B cell (primary cell): ENCODE measurements around the gene FAR1. TPM values are rescaled to one million over a fixed set of nuclear protein-coding genes. Genes with fewer than 3 reads are reported as not detected.

Source experiments
- ATAC-seq: fragments of 200-7000 bp; cut with Tn5 transposase; one replicate; pipeline ENCODE4 v1.10.0; 2021; ENCODE audit warnings: low read depth, mild to moderate bottlenecking, moderate number of reproducible peaks, moderate library complexity
- CTCF ChIA-PET: fragments of 350-600 bp; sonication (Branson Sonifier 250); formaldehyde crosslinking; loops from one replicate; lab custom pipeline; 2021; ENCODE audit warnings: antibody characterized with exemption, inconsistent platforms; lab: Charles Lee
- POLR2A ChIA-PET: fragments of 350-600 bp; sonication (Branson Sonifier 250); formaldehyde crosslinking; loops from one replicate; lab custom pipeline; 2021; ENCODE audit warnings: antibody characterized with exemption; lab: Charles Lee
- DNase-seq: peaks from one replicate; pipeline ENCODE4 v3.0.0; 2013
- H2AFZ ChIP-seq: 2 replicates; pipeline ENCODE4 v1.6.1; 2012; ENCODE audit warnings: mild to moderate bottlenecking, low read depth, low read length; ENCODE audit not compliant: insufficient read depth, poor library complexity, severe bottlenecking
- H3K27ac ChIP-seq, 2 donors: 1 replicate in 1 of 2; 2 replicates in 1 of 2; pipeline ENCODE4 v1.5.1; 2012 to 2013; ENCODE audit warnings: low read length in 2 of 2, mild to moderate bottlenecking in 2 of 2, moderate library complexity in 1 of 2
- H3K27me3 ChIP-seq, 4 experiments: fragments of 200-600 bp in 1 of 4; sonication (generic) in 1 of 4; replicated peaks in 1 of 4; 1 replicate in 2 of 4; 2 replicates in 2 of 4; pipeline versions ENCODE4 v1.6.1 to v1.7.0; 2013 to 2016; ENCODE audit warnings: low read length in 3 of 4, mild to moderate bottlenecking in 2 of 4, mixed read lengths in 1 of 4, moderate library complexity in 1 of 4; ENCODE audit not compliant: insufficient read depth in 4 of 4, control insufficient read depth in 3 of 4; ENCODE audit errors: control extremely low read depth in 1 of 4
- H3K36me3 ChIP-seq, 2 experiments: replicated peaks in 1 of 2; 1 replicate in 1 of 2; 2 replicates in 1 of 2; pipeline versions ENCODE4 v1.6.1 to v1.7.1; 2013; ENCODE audit warnings: low read length in 1 of 2; ENCODE audit not compliant: insufficient read depth in 2 of 2, control insufficient read depth in 1 of 2; ENCODE audit errors: control extremely low read depth in 1 of 2, extremely low read depth in 1 of 2
- H3K4me1 ChIP-seq, 2 donors: fragments of 200-600 bp in 1 of 2; sonication (generic) in 1 of 2; 1 replicate in 1 of 2; 2 replicates in 1 of 2; pipeline versions ENCODE4 v1.5.1 to v1.6.1; 2013 to 2017; ENCODE audit warnings: low read length in 2 of 2; ENCODE audit not compliant: control insufficient read depth in 2 of 2, insufficient read depth in 2 of 2
- H3K4me2 ChIP-seq: replicated peaks from 2 replicates; pipeline ENCODE3; 2012; ENCODE audit warnings: mild to moderate bottlenecking, low read depth, low read length; ENCODE audit not compliant: poor library complexity, severe bottlenecking
- H3K4me3 ChIP-seq, 5 experiments: fragments of 200-600 bp in 1 of 5; sonication (generic) in 1 of 5; 1 replicate in 3 of 5; 2 replicates in 2 of 5; pipeline versions ENCODE4 v1.5.1 to v1.7.0; 2011 to 2016; ENCODE audit warnings: low read length in 4 of 5, mild to moderate bottlenecking in 4 of 5, low read depth in 2 of 5, control low read depth in 1 of 5, moderate library complexity in 1 of 5; ENCODE audit not compliant: insufficient read depth in 1 of 5; ENCODE audit errors: control extremely low read depth in 1 of 5, extremely low read depth in 1 of 5
- H3K79me2 ChIP-seq: fragments of 200-600 bp; sonication (generic); one replicate; pipeline ENCODE4 v1.6.0; 2016; ENCODE audit warnings: low read length; ENCODE audit not compliant: control insufficient read depth, insufficient read depth
- H3K9ac ChIP-seq: fragments of 200-600 bp; sonication (generic); 2 replicates; pipeline ENCODE4 v1.6.1; 2017; ENCODE audit warnings: mild to moderate bottlenecking, low read length, moderate library complexity
- H3K9me3 ChIP-seq, 3 donors: one replicate each; pipeline versions ENCODE4 v1.6.1 to v1.7.1; 2013; ENCODE audit warnings: low read length in 2 of 3; ENCODE audit not compliant: control insufficient read depth in 2 of 3, insufficient read depth in 1 of 3; ENCODE audit errors: control extremely low read depth in 1 of 3
- H4K20me1 ChIP-seq: 2 replicates; pipeline ENCODE4 v1.6.0; 2012; ENCODE audit warnings: mild to moderate bottlenecking, low read length; ENCODE audit not compliant: insufficient read depth, control insufficient read depth, poor library complexity, severe bottlenecking
- H3K27ac Mint-ChIP-seq: one replicate; pipeline ENCODE4 v1.8.0; 2021; ENCODE audit warnings: mixed read lengths
- H3K27me3 Mint-ChIP-seq: one replicate; pipeline ENCODE4 v1.8.0; 2021; ENCODE audit warnings: mixed read lengths
- H3K4me1 Mint-ChIP-seq: one replicate; pipeline ENCODE4 v1.8.0; 2021; ENCODE audit warnings: mixed read lengths
- H3K4me3 Mint-ChIP-seq: one replicate; pipeline ENCODE4 v1.8.0; 2021; ENCODE audit warnings: mixed read lengths
- H3K9me3 Mint-ChIP-seq: one replicate; pipeline ENCODE4 v1.8.0; 2022; ENCODE audit warnings: mixed read lengths; ENCODE audit not compliant: insufficient read depth
- EZH2 ChIP-seq: IDR thresholded peaks from 2 replicates; pipeline ENCODE4 v1.6.1; 2012; ENCODE audit warnings: borderline replicate concordance, low read depth, mild to moderate bottlenecking, moderate library complexity, low read length; ENCODE audit not compliant: insufficient read depth, poor library complexity, severe bottlenecking
- WGBS: methylation state at CpG from one replicate; pipeline ENCODE4 v1.1.5; 2013; ENCODE audit warnings: missing lambda C conversion rate; ENCODE audit not compliant: insufficient coverage; 5-methylcytosine and 5-hydroxymethylcytosine counted together
- intact Hi-C: fragments of 100-400 bp; cut with micrococcal nuclease; formaldehyde crosslinking; loops from one replicate; pipeline ENCODE4 v1.10.0; 2022
- polyA plus RNA-seq: library from polyadenylated mRNA; depleted of rRNA; stranded (reverse); fragments of >200 nt; gene quantifications from 2 replicates; pipeline ENCODE4 v1.2.3, GENCODE V29; 2012
- total RNA-seq, 2 donors: library from RNA; stranded (reverse); fragments of 120-200 nt in 1 of 2; gene quantifications; 1 replicate in 1 of 2; 2 replicates in 1 of 2; pipeline versions ENCODE4 v1.2.3 to v1.2.4, GENCODE V29; 2013 to 2022
- TF ChIP-seq, protein P1 (sequence below): fragments of 200-600 bp; IDR thresholded peaks from one replicate; pipeline ENCODE4 v1.8.0; 2022; ENCODE audit warnings: antibody characterized with exemption, mild to moderate bottlenecking

Gene FAR1
- total and polyA plus RNA-seq, 2 donors (not counting 1 experiment from before 2014, with no cell fraction given), result 8.1 to 44.8 TPM

DNA sequence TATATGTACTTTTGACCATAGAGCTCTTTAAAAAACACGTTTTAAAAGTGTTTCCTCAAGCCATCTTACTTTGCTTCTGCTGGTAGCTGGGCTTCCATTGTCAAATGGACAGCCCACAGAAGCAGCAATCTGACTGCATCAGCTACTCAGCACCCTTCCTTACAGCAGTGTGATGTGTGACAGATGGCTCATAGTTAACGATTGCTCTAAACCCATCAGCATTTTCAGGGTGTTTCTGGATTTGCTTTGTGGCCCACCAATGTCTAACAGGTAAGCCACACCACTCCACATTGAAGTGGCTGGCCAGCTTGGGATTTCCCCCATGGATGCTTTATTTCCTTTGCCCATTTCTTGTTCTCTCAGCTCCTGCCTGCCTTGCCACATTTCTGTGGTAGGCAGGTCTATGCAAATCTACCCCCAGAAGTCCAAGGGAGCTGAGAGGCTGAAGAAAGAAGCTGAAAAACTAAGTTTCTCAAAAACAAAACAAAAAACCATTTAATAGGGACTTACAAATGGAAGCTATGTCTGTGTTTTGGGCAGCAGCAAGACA is 7.3 kb upstream of the FAR1 start:
- intact Hi-C loops, result no loop called here
- Histone ChIP-seq H4K20me1 (no peaks in the 10 kb centered on the region), H3K27me3 (peaks cover 0 to 4% (median 1%) of the 10 kb centered on the region in 4 experiments), H3K4me2 (no peak overlapping the region), H3K4me1 (no peaks in the 10 kb centered on the region), H3K9ac (no peak overlapping the region), H3K79me2 (no peaks in the 10 kb centered on the region), H3K4me3 (no peak overlapping the region), H3K27ac (no peak overlapping the region), H2AFZ (no peak overlapping the region), H3K36me3 (no peaks in the 10 kb centered on the region), H3K9me3 (peaks cover 0 to 15% (median 13%) of the 10 kb centered on the region in 3 donors)
- Mint-ChIP-seq H3K27ac (no peak overlapping the region), H3K4me1 (no peaks in the 10 kb centered on the region), H3K27me3 (peaks cover 27% of the 10 kb centered on the region), H3K9me3 (peaks cover 10% of the 10 kb centered on the region), H3K4me3 (no peak overlapping the region)
- no peak for TF ChIP-seq EZH2
- TF ChIP-seq, protein P1, sequence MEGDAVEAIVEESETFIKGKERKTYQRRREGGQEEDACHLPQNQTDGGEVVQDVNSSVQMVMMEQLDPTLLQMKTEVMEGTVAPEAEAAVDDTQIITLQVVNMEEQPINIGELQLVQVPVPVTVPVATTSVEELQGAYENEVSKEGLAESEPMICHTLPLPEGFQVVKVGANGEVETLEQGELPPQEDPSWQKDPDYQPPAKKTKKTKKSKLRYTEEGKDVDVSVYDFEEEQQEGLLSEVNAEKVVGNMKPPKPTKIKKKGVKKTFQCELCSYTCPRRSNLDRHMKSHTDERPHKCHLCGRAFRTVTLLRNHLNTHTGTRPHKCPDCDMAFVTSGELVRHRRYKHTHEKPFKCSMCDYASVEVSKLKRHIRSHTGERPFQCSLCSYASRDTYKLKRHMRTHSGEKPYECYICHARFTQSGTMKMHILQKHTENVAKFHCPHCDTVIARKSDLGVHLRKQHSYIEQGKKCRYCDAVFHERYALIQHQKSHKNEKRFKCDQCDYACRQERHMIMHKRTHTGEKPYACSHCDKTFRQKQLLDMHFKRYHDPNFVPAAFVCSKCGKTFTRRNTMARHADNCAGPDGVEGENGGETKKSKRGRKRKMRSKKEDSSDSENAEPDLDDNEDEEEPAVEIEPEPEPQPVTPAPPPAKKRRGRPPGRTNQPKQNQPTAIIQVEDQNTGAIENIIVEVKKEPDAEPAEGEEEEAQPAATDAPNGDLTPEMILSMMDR, result no peak
- DNase-seq, result no peak
- POLR2A ChIA-PET, result no interaction called here
- CTCF ChIA-PET, result interaction anchor here (0.7 kb wide), 1 partner anchor 166 kb away, joined by 3 read pairs; no protein-coding TSS in a partner anchor
- whole genome bisulfite sequencing, result 43% methylated on average over 1 of the region's 2 CpGs
- ATAC-seq, result no peak

DNA sequence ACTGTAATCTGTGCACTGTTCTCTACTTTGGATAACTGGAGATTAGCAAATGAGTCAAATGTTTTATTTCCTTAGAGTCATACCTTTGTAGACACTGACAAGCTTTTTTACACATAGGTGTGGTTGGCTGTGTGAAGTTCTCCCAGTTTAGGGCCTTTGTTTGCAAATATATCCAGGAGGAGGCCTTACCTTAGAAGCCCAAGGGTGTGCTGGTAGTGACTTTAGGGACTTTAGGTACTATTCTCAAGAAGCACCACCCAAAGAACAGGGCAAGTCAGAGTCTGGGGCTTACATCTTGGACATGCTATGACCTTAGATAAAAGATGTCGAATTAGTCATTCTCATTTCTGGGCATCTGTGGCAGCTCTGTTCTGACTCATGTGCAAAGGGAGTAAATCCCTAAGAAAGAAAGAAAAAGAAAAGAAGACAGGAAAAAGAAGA is 4.8 kb upstream of the FAR1 start:
- 100% methylated on average over 1 of the region's 1 CpG for WGBS
- TF ChIP-seq EZH2, result no peak
- TF ChIP-seq, protein P1, result no peak
- no peaks in the 10 kb centered on the region for H3K36me3 ChIP-seq
- no peak overlapping the region for H3K9ac ChIP-seq
- peaks cover 0 to 15% (median 13%) of the 10 kb centered on the region in 3 donors for H3K9me3 ChIP-seq
- peaks cover 0 to 4% (median 1%) of the 10 kb centered on the region in 4 experiments for H3K27me3 ChIP-seq
- intact Hi-C loops, result no loop called here
- no peak overlapping the region for H3K4me3 ChIP-seq
- H3K4me2 ChIP-seq, result no peak overlapping the region
- H3K9me3 Mint-ChIP-seq, result peaks cover 9% of the 10 kb centered on the region
- peaks cover 11% of the 10 kb centered on the region for H3K4me1 Mint-ChIP-seq
- no peak for DNase-seq
- H3K27me3 Mint-ChIP-seq, result peaks cover 20% of the 10 kb centered on the region
- ChIA-PET POLR2A (no interaction called here), CTCF (interaction anchor here (0.7 kb wide), 1 partner anchor 208 kb away, joined by 3 read pairs; no protein-coding TSS in a partner anchor)
- ATAC-seq, result no peak
- H3K4me3 Mint-ChIP-seq, result no peak overlapping the region
- peaks cover 10 to 11% of the 10 kb centered on the region in 2 donors for H3K4me1 ChIP-seq
- no peaks in the 10 kb centered on the region for H4K20me1 ChIP-seq
- no peak overlapping the region for H2AFZ ChIP-seq
- peaks cover 4% of the 10 kb centered on the region for H3K79me2 ChIP-seq
- H3K27ac ChIP-seq, result no peak overlapping the region
- no peak overlapping the region for H3K27ac Mint-ChIP-seq
